Stomach (tissue), 9 donors: ENCODE measurements around the gene SLC24A1. TPM values are rescaled to one million over a fixed set of nuclear protein-coding genes. Genes with fewer than 3 reads are reported as not detected.

Experiments used
- DNase-seq, 2 donors: peaks; one replicate each; pipeline versions ENCODE4 v3.0.0 to v3.0.0-alpha.2; 2013 to 2019
- H3K27ac ChIP-seq, 5 donors: fragments of 200-600 bp in 4 of 5; sonication (generic) in 4 of 5; one replicate each; pipeline ENCODE4 v1.5.1; 2013 to 2019; ENCODE audit warnings: mild to moderate bottlenecking in 1 of 5, moderate library complexity in 1 of 5
- H3K27me3 ChIP-seq, 3 donors: fragments of 200-600 bp; sonication (generic); one replicate each; pipeline ENCODE4 v1.5.1; 2017 to 2019; ENCODE audit warnings: mixed run types in 1 of 3
- H3K36me3 ChIP-seq, 4 donors: fragments of 200-600 bp; sonication (generic); 1 replicate in 3 of 4; 2 replicates in 1 of 4; pipeline ENCODE4 v1.5.1; 2016 to 2019
- H3K4me1 ChIP-seq, 4 donors: fragments of 200-600 bp; sonication (generic); one replicate each; pipeline ENCODE4 v1.5.1; 2016 to 2019
- H3K4me3 ChIP-seq, 4 donors: fragments of 200-600 bp; sonication (generic) in 3 of 4; one replicate each; pipeline ENCODE4 v1.5.1; 2016 to 2019; ENCODE audit warnings: mild to moderate bottlenecking in 1 of 4
- H3K9me3 ChIP-seq, 4 donors: fragments of 200-600 bp; sonication (generic); one replicate each; pipeline ENCODE4 v1.5.1; 2016 to 2019
- CTCF ChIP-seq, 7 experiments: fragments of 450-650 bp in 4 of 7; fragments of 200-600 bp in 3 of 7; sonication (generic) in 3 of 7; IDR thresholded peaks; one replicate each; pipeline ENCODE4 v1.5.1; 2016 to 2019; ENCODE audit warnings: antibody characterized with exemption in 7 of 7, control low read depth in 2 of 7, mild to moderate bottlenecking in 1 of 7
- EP300 ChIP-seq: sonication (generic); formaldehyde crosslinking; IDR thresholded peaks from one replicate; pipeline ENCODE4 v1.6.1; 2017; ENCODE audit warnings: antibody characterized with exemption
- POLR2A ChIP-seq, 4 donors: fragments of 450-650 bp; IDR thresholded peaks; one replicate each; pipeline ENCODE4 v1.6.1; 2016; ENCODE audit warnings: antibody characterized with exemption in 4 of 4, control low read depth in 2 of 4, mild to moderate bottlenecking in 1 of 4, moderate library complexity in 1 of 4
- POLR2AphosphoS5 ChIP-seq, 3 donors: sonication (generic); formaldehyde crosslinking; IDR thresholded peaks; one replicate each; pipeline ENCODE4 v1.6.1; 2016; ENCODE audit warnings: antibody characterized with exemption in 3 of 3
- WGBS, 5 donors: extraction: QIAGEN DNeasy Blood & Tissue Kit in 3 of 5; methylation state at CpG; one replicate each; pipeline versions ENCODE4 v1.1.5 to v1.1.7; 2013 to 2018; 5-methylcytosine and 5-hydroxymethylcytosine counted together
- intact Hi-C: fragments of 100-400 bp; cut with DNase I; formaldehyde crosslinking; loops from one replicate; pipeline ENCODE4 v1.15.1; 2023; ENCODE audit warnings: low total_unique reads
- polyA plus RNA-seq, 3 donors: library from polyadenylated mRNA; stranded (reverse); fragments of 200-250 nt; gene quantifications; one replicate each; pipeline ENCODE4 v1.2.3, GENCODE V29; 2013
- small RNA-seq, 4 donors: library from RNA; depleted of rRNA; stranded (forward); fragments of <200 nt; gene quantifications; one replicate each; pipeline ENCODE3, GENCODE V24; 2016
- total RNA-seq, 5 donors: library from RNA; depleted of rRNA; stranded (reverse); fragments of >200 nt; gene quantifications; one replicate each; pipeline versions ENCODE4 v1.1.0 to v1.2.3, GENCODE V29; 2014 to 2016
- donor health status: healthy with polysubstance abuse.
- donor health status: Bipolar disorder and iron deficiency.
- donor health status: healthy.

SLC24A1 gene
- total and polyA plus RNA-seq, 8 donors, result 1.3 to 18.5 (median 6.0) TPM; not detected in 1

- H3K27me3 ChIP-seq, result no peaks in the 10 kb centered on the region
- no peak for TF ChIP-seq CTCF (IDR thresholded peaks at IDR 0.05)
- TF ChIP-seq POLR2A (IDR thresholded peaks at IDR 0.05), result no peak
- no peak for TF ChIP-seq POLR2AphosphoS5 (IDR thresholded peaks at IDR 0.05)
- TF ChIP-seq EP300, result no peak
- peaks cover 13 to 63% (median 56%) of the 10 kb centered on the region in 4 donors for H3K36me3 ChIP-seq
- no peaks in the 10 kb centered on the region for H3K9me3 ChIP-seq
- no peak overlapping the region for H3K4me3 ChIP-seq
- no peak overlapping the region for H3K27ac ChIP-seq
- WGBS, 5 donors, result 78 to 91% (median 85%) methylated on average over 1 of the region's 1 CpG
- intact Hi-C loops, result no loop called here
- no peaks in the 10 kb centered on the region for H3K4me1 ChIP-seq
- DNase-seq, result no peak
These were observed 68.4 kb downstream of the SLC24A1 start for GRCh38 chr15:65690173-65690572.

GRCh38 chr15:65690778-65691177 is 69.0 kb downstream of the SLC24A1 start:
- H3K36me3 ChIP-seq, result peaks cover 13 to 69% (median 59%) of the 10 kb centered on the region in 4 donors
- H3K27me3 ChIP-seq, result no peaks in the 10 kb centered on the region
- no peak for DNase-seq
- 92 to 98% (median 94%) methylated on average over 4 of the region's 4 CpGs for WGBS, 5 donors
- H3K4me3 ChIP-seq, result no peak overlapping the region
- H3K27ac ChIP-seq, result no peak overlapping the region
- intact Hi-C loops, result no loop called here
- H3K4me1 ChIP-seq, result no peaks in the 10 kb centered on the region
- H3K9me3 ChIP-seq, result no peaks in the 10 kb centered on the region
- TF ChIP-seq POLR2A (IDR thresholded peaks at IDR 0.05) (no peak), POLR2AphosphoS5 (IDR thresholded peaks at IDR 0.05) (no peak), CTCF (IDR thresholded peaks at IDR 0.05) (no peak), EP300 (no peak)

DNA sequence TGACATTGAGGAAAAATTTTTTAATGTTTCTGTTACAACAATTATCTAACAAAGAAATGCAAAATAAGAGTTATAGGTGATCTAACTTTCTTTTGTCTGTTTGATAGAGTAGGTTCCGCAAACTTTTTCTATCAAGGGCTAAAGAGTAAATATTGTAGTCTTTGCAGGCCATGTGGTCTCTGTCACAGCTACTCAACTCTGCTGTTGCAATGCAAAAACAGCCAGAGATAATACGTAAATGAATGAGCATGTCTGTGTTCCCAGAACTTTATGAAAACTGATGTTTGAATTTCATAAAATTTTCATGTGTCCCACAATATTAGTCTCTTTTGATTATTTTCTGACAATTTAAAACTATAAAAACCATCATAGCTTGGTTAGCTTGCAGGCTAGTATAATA is 73.3 kb downstream of the SLC24A1 start:
- Histone ChIP-seq H3K27me3 (no peaks in the 10 kb centered on the region), H3K4me3 (no peak overlapping the region), H3K27ac (no peak overlapping the region), H3K9me3 (no peaks in the 10 kb centered on the region), H3K4me1 (no peaks in the 10 kb centered on the region), H3K36me3 (peaks cover 5 to 71% (median 57%) of the 10 kb centered on the region in 4 donors)
- 77 to 90% (median 86%) methylated on average over 2 of the region's 2 CpGs for WGBS, 5 donors
- DNase-seq, result peak in 1 of 2 donors; percentile 28
- intact Hi-C loops, result no loop called here
- TF ChIP-seq CTCF (IDR thresholded peaks at IDR 0.05) (no peak), EP300 (no peak), POLR2A (IDR thresholded peaks at IDR 0.05) (no peak), POLR2AphosphoS5 (IDR thresholded peaks at IDR 0.05) (no peak)

Small RNA genes lying within 50 kb of the gene (small RNA-seq; reads per million reads assigned to genes)
- 0 reads per million in 4 donors for gene SNORD13E

Other genes with a start within 250 kb of the SLC24A1 start
- gene IGDCC3, start 243.9 kb upstream of the SLC24A1 start, total RNA-seq, result 1 to 10 TPM in 2 of 5 donors, not detected in 3; 1.7 to 5.8 TPM
- gene IGDCC3, start 243.9 kb upstream of the SLC24A1 start, polyA plus RNA-seq, result under 1 TPM in 2 of 3 donors, not detected in 1; 0.08 to 0.12 TPM
- 10 to 100 TPM in 1 of 5 donors, 1 to 10 TPM in 2, not detected in 2; 3.6 to 11.2 (median 6.7) TPM for gene IGDCC4, start 199.0 kb upstream of the SLC24A1 start, total RNA-seq
- 1 to 10 TPM in 1 of 3 donors, under 1 TPM in 2; 0.85 to 2.6 (median 0.93) TPM for gene IGDCC4, start 199.0 kb upstream of the SLC24A1 start, polyA plus RNA-seq
- 10 to 100 TPM in 4 of 5 donors, 1 to 10 TPM in 1; 8.8 to 89.0 (median 40.6) TPM for gene DPP8, start 104.2 kb upstream of the SLC24A1 start, total RNA-seq
- 10 to 100 TPM in 2 of 3 donors, 1 to 10 TPM in 1; 4.5 to 17.7 (median 10.5) TPM for gene DPP8, start 104.2 kb upstream of the SLC24A1 start, polyA plus RNA-seq
- gene HACD3, start 91.5 kb upstream of the SLC24A1 start, total RNA-seq, result 100 to 1,000 TPM in 1 of 5 donors, 10 to 100 TPM in 3, 1 to 10 TPM in 1; 7.0 to 128 (median 32.6) TPM
- 10 to 100 TPM; 11.5 to 16.7 (median 13.5) TPM for gene HACD3, start 91.5 kb upstream of the SLC24A1 start, polyA plus RNA-seq
- gene INTS14, start 10.8 kb upstream of the SLC24A1 start, total RNA-seq, result 10 to 100 TPM in 4 of 5 donors, 1 to 10 TPM in 1; 7.2 to 73.2 (median 42.0) TPM
- gene INTS14, start 10.8 kb upstream of the SLC24A1 start, polyA plus RNA-seq, result 10 to 100 TPM; 14.9 to 19.7 (median 15.8) TPM
- 10 to 100 TPM; 21.1 to 60.6 (median 32.0) TPM for gene DENND4A, start 170.4 kb downstream of the SLC24A1 start, total RNA-seq
- gene DENND4A, start 170.4 kb downstream of the SLC24A1 start, polyA plus RNA-seq, result 1 to 10 TPM; 5.0 to 7.9 (median 7.4) TPM
- gene RAB11A, start 247.6 kb downstream of the SLC24A1 start, total RNA-seq, result 100 to 1,000 TPM; 133 to 267 (median 172) TPM
- 100 to 1,000 TPM; 129 to 360 (median 194) TPM for gene RAB11A, start 247.6 kb downstream of the SLC24A1 start, polyA plus RNA-seq